Fibroblast of lung (primary cell): Measurements from ENCODE around the gene TGM4.

Experiments used
- CTCF ChIP-seq, 2 donors: IDR thresholded peaks in 1 of 2; conservative IDR thresholded peaks in 1 of 2; 1 replicate in 1 of 2; 2 replicates in 1 of 2; pipeline ENCODE4 v1.5.1; 2011 to 2012; ENCODE audit warnings: low read length in 2 of 2, control low read depth in 1 of 2, inconsistent platforms in 1 of 2, low read depth in 1 of 2, mild to moderate bottlenecking in 1 of 2
- EZH2 ChIP-seq: IDR thresholded peaks from 2 replicates; pipeline ENCODE4 v1.5.1; 2012; ENCODE audit warnings: low read length, control low read depth, mild to moderate bottlenecking; ENCODE audit errors: missing control alignments

DNA sequence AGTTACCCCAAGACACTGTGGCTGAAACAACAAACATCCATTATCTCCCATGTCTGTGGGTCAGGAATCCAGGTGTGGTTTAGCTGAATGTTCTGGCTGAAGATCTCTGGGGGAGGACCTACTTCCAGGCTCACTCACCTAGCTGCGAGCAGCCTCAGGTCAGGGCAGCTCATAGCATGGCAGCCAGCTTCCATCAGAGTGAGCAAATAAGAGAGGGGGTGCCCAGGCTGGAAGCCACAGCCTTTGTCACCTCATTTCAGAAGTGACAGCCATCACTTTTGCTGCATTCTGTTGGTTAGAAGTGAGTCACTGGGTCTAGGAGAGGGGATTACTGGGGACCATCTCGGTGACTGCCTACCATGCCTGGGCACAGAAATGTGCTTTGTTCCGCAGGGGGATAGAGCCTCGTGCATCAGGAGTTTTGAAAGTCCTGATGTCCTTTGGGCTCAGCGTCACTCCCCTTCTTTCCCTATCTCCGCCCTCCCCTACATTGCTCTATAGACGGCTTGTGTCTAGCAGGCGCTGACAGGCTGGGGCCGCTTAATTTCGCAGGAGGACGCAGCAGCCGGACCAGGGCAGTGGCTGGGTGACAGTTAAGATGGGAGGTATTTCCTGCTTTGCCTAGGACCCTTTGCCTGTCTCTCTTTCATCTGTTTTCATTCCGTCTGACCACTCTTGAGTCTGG is 25.4 kb downstream of the TGM4 start:
- TF ChIP-seq CTCF (conservative IDR thresholded peaks at IDR 0.05 in 1 of 2, IDR thresholded peaks at IDR 0.05 in 1 of 2; ENCODE audit: low read depth in 1 of 2, low read length in 2 of 2) (no peak), EZH2 (no peak)
